GM23248 (cell line): ENCODE results near the gene TLR9. TPM values are rescaled to one million over a fixed set of nuclear protein-coding genes. Genes with fewer than 3 reads are reported as not detected.

Experiments used
- DNase-seq: peaks from one replicate; pipeline ENCODE4 v3.0.0-alpha.2; 2015
- H2AFZ ChIP-seq: fragments of 200-600 bp; sonication (generic); 2 replicates; pipeline ENCODE4 v1.6.1; 2016; ENCODE audit warnings: antibody characterized with exemption
- H3F3A ChIP-seq: fragments of 200-600 bp; sonication (generic); 2 replicates; pipeline ENCODE4 v1.6.1; 2016; ENCODE audit warnings: mild to moderate bottlenecking, antibody characterized with exemption, mixed run types; ENCODE audit not compliant: insufficient read depth
- H3K27ac ChIP-seq: fragments of 200-600 bp; sonication (generic); 2 replicates; pipeline ENCODE4 v1.5.1; 2016; ENCODE audit warnings: mild to moderate bottlenecking
- H3K27me3 ChIP-seq: fragments of 200-600 bp; sonication (generic); replicated peaks from 2 replicates; pipeline ENCODE4 v1.6.1; 2016; ENCODE audit warnings: mild to moderate bottlenecking; ENCODE audit not compliant: insufficient read depth
- H3K36me3 ChIP-seq: fragments of 200-600 bp; sonication (generic); 2 replicates; pipeline ENCODE4 v1.6.1; 2016; ENCODE audit warnings: low read depth, mild to moderate bottlenecking
- H3K4me1 ChIP-seq: fragments of 200-600 bp; sonication (generic); 2 replicates; pipeline ENCODE4 v1.6.1; 2016; ENCODE audit warnings: mild to moderate bottlenecking; ENCODE audit not compliant: insufficient read depth
- H3K4me2 ChIP-seq: fragments of 200-600 bp; sonication (generic); one replicate; pipeline ENCODE4 v1.6.1; 2016; ENCODE audit warnings: mild to moderate bottlenecking; ENCODE audit not compliant: unreplicated experiment
- H3K4me3 ChIP-seq: fragments of 200-600 bp; sonication (generic); 2 replicates; pipeline ENCODE4 v1.5.1; 2016; ENCODE audit warnings: mild to moderate bottlenecking
- H3K79me2 ChIP-seq: fragments of 200-600 bp; sonication (generic); 2 replicates; pipeline ENCODE4 v1.6.1; 2016; ENCODE audit warnings: mild to moderate bottlenecking; ENCODE audit not compliant: insufficient read depth
- H3K9ac ChIP-seq: fragments of 200-600 bp; sonication (generic); 2 replicates; pipeline ENCODE4 v1.6.1; 2016; ENCODE audit warnings: mild to moderate bottlenecking
- H3K9me2 ChIP-seq: fragments of 200-600 bp; sonication (generic); 2 replicates; pipeline ENCODE4 v1.6.1; 2016; ENCODE audit warnings: mixed run types, mild to moderate bottlenecking, moderate library complexity; ENCODE audit not compliant: insufficient read depth
- H3K9me3 ChIP-seq: fragments of 200-600 bp; sonication (generic); one replicate; pipeline ENCODE4 v1.6.1; 2017; ENCODE audit warnings: low read depth
- H4K20me1 ChIP-seq: fragments of 200-600 bp; sonication (generic); 2 replicates; pipeline ENCODE4 v1.6.0; 2016; ENCODE audit not compliant: insufficient read depth
- EZH2 ChIP-seq: fragments of 200-600 bp; sonication (generic); IDR thresholded peaks from 2 replicates; pipeline ENCODE4 v1.6.1; 2018; ENCODE audit warnings: antibody characterized with exemption, mild to moderate bottlenecking; ENCODE audit not compliant: insufficient read depth, poor library complexity, severe bottlenecking
- EZH2phosphoT487 ChIP-seq: fragments of 200-600 bp; sonication (generic); IDR thresholded peaks from 2 replicates; pipeline ENCODE4 v1.6.1; 2018; ENCODE audit warnings: antibody characterized with exemption, moderate library complexity, mild to moderate bottlenecking, low read depth; ENCODE audit not compliant: insufficient read depth
- WGBS, 2 experiments: methylation state at CpG; one replicate each; pipeline ENCODE4 v1.1.6; 2015 to 2017; ENCODE audit warnings: low lambda C conversion rate in 2 of 2, low coverage in 1 of 2; ENCODE audit errors: missing lambda C conversion rate in 2 of 2; 5-methylcytosine and 5-hydroxymethylcytosine counted together
- in situ Hi-C: fragments of 300-500 bp; cut with MboI; formaldehyde crosslinking; loops from 2 replicates; pipeline ENCODE4 v1.15.0; 2020
- polyA plus RNA-seq: library from polyadenylated mRNA; unstranded; fragments of >200 nt; fragmentation: Nextera tagmentation; extraction: Ambion mirVana; gene quantifications from 2 replicates; pipeline ENCODE4 v1.2.1, GENCODE V29; 2016
- total RNA-seq: library from RNA; depleted of rRNA; stranded (reverse); fragments of >200 nt; shearing (Covaris generic); gene quantifications from 2 replicates; pipeline ENCODE4 v1.2.3, GENCODE V29; 2014

TLR9 gene
- total and polyA plus RNA-seq, 2 experiments from 2014 or later: not detected

- Histone ChIP-seq H3K9ac (no peak overlapping the region), H3K4me2 (no peak overlapping the region), H3K4me1 (peaks cover 5% of the 10 kb centered on the region; the same call in 1 of the 2 replicates), H3K79me2 (peaks cover 49% of the 10 kb centered on the region), H3K27ac (no peak overlapping the region), H3K27me3 (no peaks in the 10 kb centered on the region), H3K9me3 (no peaks in the 10 kb centered on the region), H3K36me3 (peaks cover 12% of the 10 kb centered on the region; the same call in 1 of the 2 replicates), H4K20me1 (no peaks in the 10 kb centered on the region), H3F3A (no peaks in the 10 kb centered on the region), H2AFZ (no peak overlapping the region), H3K4me3 (no peak overlapping the region), H3K9me2 (no peaks in the 10 kb centered on the region)
- TF ChIP-seq EZH2phosphoT487: no peak
- TF ChIP-seq EZH2: no peak
- WGBS, 2 experiments: 67 to 70% methylated on average over 34 of the region's 34 CpGs
- peak; percentile 75 for DNase-seq
- in situ Hi-C loops: loop anchor here (10.0 kb wide), 1 partner anchor 113 kb away; no protein-coding TSS in a partner anchor
Measured at GRCh38 chr3:52231502-52232278, 6.2 kb upstream of the TLR9 start.

GRCh38 chr3:52230889-52231499 is 5.5 kb upstream of the TLR9 start:
- Histone ChIP-seq H3K4me2 (no peak overlapping the region), H3K4me3 (no peak overlapping the region), H3K9me2 (no peaks in the 10 kb centered on the region), H4K20me1 (no peaks in the 10 kb centered on the region), H3K27ac (no peak overlapping the region), H3K36me3 (peaks cover 12% of the 10 kb centered on the region; the same call in 1 of the 2 replicates), H3K9me3 (no peaks in the 10 kb centered on the region), H3F3A (no peaks in the 10 kb centered on the region), H3K27me3 (no peaks in the 10 kb centered on the region), H2AFZ (no peak overlapping the region), H3K4me1 (no peaks in the 10 kb centered on the region), H3K79me2 (peaks cover 42% of the 10 kb centered on the region), H3K9ac (no peak overlapping the region)
- TF ChIP-seq EZH2: no peak
- TF ChIP-seq EZH2phosphoT487: no peak
- 83 to 93% methylated on average over 15 of the region's 16 CpGs for WGBS, 2 experiments
- in situ Hi-C loops: loop anchor here (10.0 kb wide), 1 partner anchor 114 kb away; no protein-coding TSS in a partner anchor
- no peak for DNase-seq

- no peak for DNase-seq
- Histone ChIP-seq H3K4me1 (no peaks in the 10 kb centered on the region), H3K9ac (no peak overlapping the region), H3K27me3 (no peaks in the 10 kb centered on the region), H3K27ac (no peak overlapping the region), H4K20me1 (no peaks in the 10 kb centered on the region), H3K36me3 (peaks cover 12% of the 10 kb centered on the region; the same call in 1 of the 2 replicates), H3F3A (no peaks in the 10 kb centered on the region), H3K79me2 (peaks cover 36% of the 10 kb centered on the region), H3K4me3 (no peak overlapping the region), H3K9me2 (no peaks in the 10 kb centered on the region), H2AFZ (no peak overlapping the region), H3K4me2 (no peak overlapping the region), H3K9me3 (no peaks in the 10 kb centered on the region)
- 88 to 96% methylated on average over 6 of the region's 6 CpGs for WGBS, 2 experiments
- in situ Hi-C loops: loop anchor here (10.0 kb wide), 1 partner anchor 114 kb away; no protein-coding TSS in a partner anchor
- TF ChIP-seq EZH2 (no peak), EZH2phosphoT487 (no peak)
Measured at GRCh38 chr3:52230461-52230860, 5.0 kb upstream of the TLR9 start.

- 86 to 92% methylated on average over 13 of the region's 13 CpGs for WGBS, 2 experiments
- in situ Hi-C loops: loop anchor here (10.0 kb wide), 1 partner anchor 115 kb away; no protein-coding TSS in a partner anchor
Measured at GRCh38 chr3:52229656-52230055, 4.2 kb upstream of the TLR9 start.

More at GRCh38 chr3:52229656-52230055, 4.2 kb upstream of the TLR9 start:
- Histone ChIP-seq H4K20me1 (no peaks in the 10 kb centered on the region), H3K9me2 (no peaks in the 10 kb centered on the region), H3K36me3 (peaks cover 12% of the 10 kb centered on the region; the same call in 1 of the 2 replicates), H3K9me3 (no peaks in the 10 kb centered on the region), H3K4me1 (no peaks in the 10 kb centered on the region), H3K27ac (no peak overlapping the region), H3K79me2 (peaks cover 28% of the 10 kb centered on the region), H2AFZ (no peak overlapping the region), H3K27me3 (no peaks in the 10 kb centered on the region), H3K4me3 (no peak overlapping the region), H3K9ac (no peak overlapping the region), H3K4me2 (no peak overlapping the region), H3F3A (no peaks in the 10 kb centered on the region)
- no peak for DNase-seq
- TF ChIP-seq EZH2phosphoT487: no peak
- no peak for TF ChIP-seq EZH2
